Measurements from ENCODE around the gene GALNT4. TPM values are rescaled to one million over a fixed set of nuclear protein-coding genes. Genes with fewer than 3 reads are reported as not detected.

Gene GALNT4
- total and polyA plus RNA-seq, 2 of the 13 experiments (the other 11 are each of a cell fraction or from before 2014, with no cell fraction given) = 4.9 to 6.8 TPM

- TF ChIP-seq ZNF281 (CRISPR knock-in tag; IDR thresholded peaks at IDR 0.05; ENCODE audit: borderline replicate concordance) = 0 out of 2 replicates have a peak, but pooled peaks have one; percentile 24
- peak; percentile 87 for TF ChIP-seq SPEN (CRISPR knock-in tag; IDR thresholded peaks at IDR 0.05; ENCODE audit: low read depth)
- no peak for TF ChIP-seq ZSCAN31 (CRISPR knock-in tag; IDR thresholded peaks at IDR 0.05; ENCODE audit: low read depth)
- peak; percentile 91 for TF ChIP-seq ZHX1 (CRISPR knock-in tag; IDR thresholded peaks at IDR 0.05; ENCODE audit: low read depth)
- TF ChIP-seq ZFP1 (CRISPR knock-in tag; IDR thresholded peaks at IDR 0.05) = no peak
- peak; percentile 60; the same call in 1 of the 2 replicates for TF ChIP-seq ZNF589 (CRISPR knock-in tag; conservative IDR thresholded peaks at IDR 0.05)
- no peak for TF ChIP-seq LBX2 (CRISPR knock-in tag; IDR thresholded peaks at IDR 0.05; ENCODE audit: borderline replicate concordance)
- TF ChIP-seq CBX5 (CRISPR knock-in tag; IDR thresholded peaks at IDR 0.05; ENCODE audit: borderline replicate concordance) = peak; percentile 92; the same call in 1 of the 2 replicates
- TF ChIP-seq SMC3 (IDR thresholded peaks at IDR 0.05; ENCODE audit: low read length) = no peak
- TF ChIP-seq HNRNPLL (IDR thresholded peaks at IDR 0.05; ENCODE audit: low read depth, low read length, poor library complexity, severe bottlenecking) = no peak
- no peak for TF ChIP-seq NFE2L2 (IDR thresholded peaks at IDR 0.05; ENCODE audit: low read length)
- TF ChIP-seq ZNF230 (CRISPR knock-in tag; IDR thresholded peaks at IDR 0.05) = 0 out of 2 replicates have a peak, but pooled peaks have one; percentile 76
- TF ChIP-seq CBFB (CRISPR knock-in tag; IDR thresholded peaks at IDR 0.05) = peak; percentile 67; the same call in 1 of the 2 replicates
- no peak for TF ChIP-seq ZNF781 (CRISPR knock-in tag; IDR thresholded peaks at IDR 0.05; ENCODE audit: borderline replicate concordance, not compliant biosample characterization)
- peak; percentile 92 for TF ChIP-seq SIN3A (IDR thresholded peaks at IDR 0.05; ENCODE audit: borderline replicate concordance, low read depth, low read length)
- no peak for TF ChIP-seq ELK4 (CRISPR knock-in tag; IDR thresholded peaks at IDR 0.05; ENCODE audit: borderline replicate concordance)
- TF ChIP-seq ZNF563 (CRISPR knock-in tag; IDR thresholded peaks at IDR 0.05) = no peak
- TF ChIP-seq CREB1 (IDR thresholded peaks at IDR 0.05) = peak; percentile 82
- TF ChIP-seq CREB1 (CRISPR knock-in tag; IDR thresholded peaks at IDR 0.05) = peak; percentile 88
- peak; percentile 82 for TF ChIP-seq CREM (IDR thresholded peaks at IDR 0.05)
- TF ChIP-seq CREM (CRISPR knock-in tag; IDR thresholded peaks at IDR 0.05) = no peak
- TF ChIP-seq ZNF605 (CRISPR knock-in tag; IDR thresholded peaks at IDR 0.05) = peak; percentile 95
- no peak for TF ChIP-seq ARNT (IDR thresholded peaks at IDR 0.05)
- no peak for TF ChIP-seq SATB2 (CRISPR knock-in tag; IDR thresholded peaks at IDR 0.05)
Observed at GRCh38 chr12:89525824-89526770, 1.5 kb upstream of the GALNT4 start, which contains the start of gene POC1B (continued).
